HT1080 (cell line): ENCODE measurements around the gene PRRG2. TPM values are rescaled to one million over a fixed set of nuclear protein-coding genes. Genes with fewer than 3 reads are reported as not detected.
A peak's percentile ranks its signal among the peaks of the same experiment; 100 is the strongest.

Source experiments
- DNase-seq: peaks from one replicate; pipeline ENCODE4 v3.0.0-alpha.2; 2015; ENCODE audit warnings: low read depth
- total RNA-seq: library from RNA; depleted of rRNA; stranded (reverse); fragments of >200 nt; shearing (Covaris generic); gene quantifications from 2 replicates; pipeline ENCODE4 v1.2.3, GENCODE V29; 2014

The PRRG2 gene
- total RNA-seq, 1 experiment from 2014 or later = 1.1 TPM

- no peak for DNase-seq
Observed at GRCh38 chr19:49556412-49557398, 24.4 kb upstream of the PRRG2 start.

- no peak for DNase-seq
Observed at GRCh38 chr19:49557641-49558325, 23.3 kb upstream of the PRRG2 start.

DNA sequence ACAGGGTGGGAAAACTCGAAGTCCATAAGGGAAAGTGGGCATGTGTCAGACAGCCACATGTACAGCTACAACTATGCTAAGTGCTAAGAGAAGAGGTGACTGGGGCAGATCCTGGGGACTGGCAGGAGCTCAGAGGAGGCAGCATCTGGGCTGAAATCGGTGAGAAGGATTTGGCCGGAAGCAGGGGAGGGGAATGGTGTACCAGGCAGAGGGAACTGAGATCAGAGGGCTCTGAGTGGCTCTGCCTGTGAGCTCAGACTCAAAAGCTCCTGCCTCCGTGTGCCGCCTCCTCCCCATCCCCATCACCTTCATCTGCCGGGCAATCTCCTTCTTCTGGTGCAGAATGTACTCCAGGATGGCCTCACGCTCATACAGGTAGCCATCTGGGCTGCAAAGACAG, 22.5 kb upstream of the PRRG2 start:
- no peak for DNase-seq

DNA sequence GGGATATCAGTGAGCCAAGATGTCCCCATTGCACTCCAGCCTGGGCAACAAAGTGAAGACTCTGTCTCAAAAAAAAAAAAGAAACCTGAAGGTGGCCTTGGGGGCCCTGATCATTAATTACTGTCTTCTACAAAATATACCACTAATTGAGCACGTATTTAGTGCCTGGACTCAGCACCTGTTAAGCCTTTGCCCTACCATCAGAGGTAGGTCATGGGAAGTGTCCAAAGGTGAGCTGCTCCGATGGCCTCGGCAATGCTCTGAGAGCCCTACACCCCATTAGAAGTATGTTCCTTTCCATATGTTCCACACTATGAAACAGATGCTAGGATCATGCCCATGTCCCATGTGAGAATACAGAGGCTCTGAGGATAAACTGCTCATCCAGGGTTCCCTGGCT, 21.7 kb upstream of the PRRG2 start:
- no peak for DNase-seq

- DNase-seq = no peak
Observed at GRCh38 chr19:49559928-49560327, 21.2 kb upstream of the PRRG2 start.

GRCh38 chr19:49560358-49560900, 20.7 kb upstream of the PRRG2 start:
- no peak for DNase-seq

GRCh38 chr19:49564616-49565045, 16.5 kb upstream of the PRRG2 start:
- DNase-seq = no peak

GRCh38 chr19:49565261-49565660, 15.9 kb upstream of the PRRG2 start:
- DNase-seq = no peak

GRCh38 chr19:49566302-49566701, 14.8 kb upstream of the PRRG2 start:
- DNase-seq = no peak

- no peak for DNase-seq
Observed at GRCh38 chr19:49567861-49568441, 13.2 kb upstream of the PRRG2 start.

- DNase-seq = peak; percentile 65
Observed at GRCh38 chr19:49570138-49570856, 10.8 kb upstream of the PRRG2 start.

DNA sequence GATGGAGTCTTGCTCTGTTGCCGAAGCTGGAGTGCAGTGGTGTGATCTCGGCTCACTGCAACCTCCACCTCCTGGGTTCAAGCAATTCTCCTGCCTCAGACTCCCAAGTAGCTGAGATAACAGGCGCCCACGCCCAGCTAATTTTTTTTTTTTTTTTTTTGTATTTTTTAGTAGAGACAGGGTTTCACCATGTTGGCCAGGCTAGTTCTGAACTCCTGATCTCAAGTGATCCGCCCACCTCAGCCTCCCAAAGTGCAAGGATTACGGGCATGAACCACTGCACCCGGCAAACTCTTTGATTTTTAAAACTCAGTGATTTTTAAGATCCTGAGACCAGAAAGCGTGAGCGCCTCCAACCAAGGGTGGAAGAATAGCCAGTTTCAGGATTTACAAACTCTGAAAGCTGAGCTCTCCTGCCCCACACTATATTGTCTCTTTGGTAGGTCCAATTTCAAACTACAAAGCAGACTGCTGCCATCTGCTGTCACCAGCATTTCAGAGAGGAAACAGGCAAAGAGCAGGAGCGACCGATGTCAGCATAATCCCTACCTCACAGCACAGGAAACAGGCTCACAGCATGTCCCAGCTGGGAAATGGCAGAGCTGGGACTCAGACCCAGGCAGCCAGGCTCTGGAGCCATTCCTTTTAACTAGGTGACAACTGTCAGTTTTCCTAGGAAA, 10.0 kb upstream of the PRRG2 start:
- peak; percentile 55 for DNase-seq

GRCh38 chr19:49573009-49573408, 8.1 kb upstream of the PRRG2 start:
- DNase-seq = no peak

- no peak for DNase-seq
Observed at GRCh38 chr19:49573425-49573824, 7.7 kb upstream of the PRRG2 start.

DNA sequence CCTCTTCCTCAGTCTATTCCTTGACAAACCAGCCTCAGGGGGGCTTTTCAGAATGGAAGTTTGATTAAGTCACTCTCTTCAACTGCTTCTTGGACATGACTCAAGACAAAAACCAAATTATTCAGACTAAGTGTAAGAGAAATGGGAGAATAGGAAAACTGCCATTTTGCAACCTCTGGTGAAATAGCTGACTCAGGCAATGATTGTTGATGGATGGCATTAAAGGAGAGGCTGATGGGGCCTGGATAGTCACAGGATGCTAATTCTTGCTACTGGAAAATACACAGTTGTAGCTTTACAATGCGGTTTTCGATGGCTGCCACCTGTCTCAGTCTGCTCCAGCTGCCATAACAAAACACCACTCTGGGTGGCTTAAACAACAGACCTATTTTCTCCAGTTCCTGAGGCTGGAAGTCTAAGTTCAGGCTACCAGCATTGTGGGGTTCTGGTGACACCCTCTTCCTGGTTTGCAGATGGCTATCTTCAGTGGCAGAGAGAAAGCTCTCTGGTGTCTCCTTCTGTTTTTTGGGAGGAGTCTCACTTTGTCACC, 6.8 kb upstream of the PRRG2 start:
- DNase-seq = no peak

- no peak for DNase-seq
Observed at GRCh38 chr19:49579193-49579592, 1.9 kb upstream of the PRRG2 start.

DNA sequence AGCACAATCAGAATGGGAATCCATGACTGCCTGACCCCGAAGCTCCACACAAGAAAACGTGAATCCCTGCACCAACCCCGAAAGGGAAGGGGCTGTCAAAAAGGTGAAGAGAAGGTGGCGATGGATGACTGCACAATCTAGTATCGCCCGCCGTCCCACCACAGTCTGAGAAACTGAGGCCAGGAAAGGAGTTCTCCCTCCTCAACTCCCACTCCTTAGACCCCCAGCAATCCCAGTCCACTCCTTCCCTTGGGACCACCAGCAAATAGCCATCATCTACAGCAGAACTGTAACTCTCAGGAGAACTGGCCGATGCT, 1.2 kb upstream of the PRRG2 start:
- DNase-seq = no peak

DNA sequence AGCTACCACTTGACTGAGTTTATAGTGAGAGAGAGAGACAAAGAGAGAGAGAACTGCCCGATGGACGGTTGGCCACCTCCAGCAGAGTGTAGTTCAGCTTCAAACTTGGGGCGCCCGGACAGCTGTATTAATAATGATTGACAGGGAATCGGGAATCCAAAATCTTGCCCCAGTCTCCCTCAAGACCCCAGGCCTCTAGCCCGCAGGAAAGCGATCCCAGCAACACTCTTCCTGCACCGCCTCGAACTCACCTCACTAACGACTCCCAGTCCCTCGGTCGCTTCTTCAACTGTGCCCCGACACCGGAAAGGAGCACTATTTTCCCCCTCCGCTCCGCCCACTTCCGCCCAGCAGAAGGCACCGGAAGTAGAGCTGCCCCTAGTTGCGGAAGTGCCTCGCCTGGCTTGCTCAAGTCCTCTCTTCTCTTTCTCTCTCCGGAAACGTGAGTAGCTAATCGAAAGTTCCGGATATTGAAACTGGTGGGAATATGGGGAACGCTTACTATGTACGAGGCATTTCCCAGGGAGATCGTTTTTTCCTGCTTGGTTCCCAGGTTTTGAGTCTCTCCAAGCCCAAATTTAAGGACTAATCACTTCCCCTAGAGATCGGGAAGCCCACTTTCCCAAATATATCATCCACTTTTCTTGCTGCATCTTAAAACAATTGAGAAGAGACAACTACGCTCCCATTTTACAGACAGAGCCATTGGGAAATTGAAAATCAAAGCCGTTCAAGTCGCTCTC, 681 bp upstream of the PRRG2 start, which contains the start of gene NOSIP:
Gene NOSIP (minus strand): TSS at position 293 of the 743 bp plus-strand sequence. CDS start 19,865 bp downstream, outside the sequence.
- peak; percentile 90 for DNase-seq

DNA sequence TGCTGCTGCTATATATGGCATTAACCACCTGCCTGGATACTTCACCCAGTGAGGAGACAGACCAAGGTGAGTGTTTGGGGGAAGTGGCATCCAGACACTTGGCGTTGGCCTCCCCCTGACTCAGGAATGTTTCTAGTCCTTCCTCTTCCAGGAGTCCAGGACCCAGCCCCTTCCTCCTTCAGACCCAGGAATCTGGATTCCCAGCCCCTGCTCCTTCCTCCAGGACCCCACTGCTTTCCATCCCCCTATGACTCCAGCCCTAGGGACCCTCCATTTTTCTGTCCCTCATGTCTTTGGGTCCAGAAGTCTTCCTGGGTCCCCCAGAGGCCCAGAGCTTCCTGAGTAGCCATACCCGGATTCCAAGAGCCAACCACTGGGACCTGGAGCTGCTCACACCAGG, 2.1 kb downstream of the PRRG2 start:
- no peak for DNase-seq

GRCh38 chr19:49585023-49585422, 3.9 kb downstream of the PRRG2 start:
- no peak for DNase-seq
